Upper lobe of left lung (tissue), 4 donors: Measurements from ENCODE around the gene EFCC1.

ENCODE experiments used
- CTCF ChIP-seq, 6 experiments: fragments of 450-650 bp in 4 of 6; fragments of 200-600 bp in 2 of 6; sonication (generic) in 2 of 6; IDR thresholded peaks; one replicate each; pipeline ENCODE4 v1.5.1; 2016 to 2019; ENCODE audit warnings: antibody characterized with exemption in 6 of 6
- POLR2A ChIP-seq, 4 donors: fragments of 450-650 bp; IDR thresholded peaks; one replicate each; pipeline ENCODE4 v1.5.1; 2016 to 2017; ENCODE audit warnings: antibody characterized with exemption in 4 of 4, mild to moderate bottlenecking in 2 of 4
- POLR2AphosphoS5 ChIP-seq, 2 donors: sonication (generic); formaldehyde crosslinking; IDR thresholded peaks; one replicate each; pipeline ENCODE4 v1.5.1; 2017; ENCODE audit warnings: antibody characterized with exemption in 2 of 2

GRCh38 chr3:129087138-129087702 is 86.1 kb downstream of the EFCC1 start:
- TF ChIP-seq POLR2A (IDR thresholded peaks at IDR 0.05): no peak
- TF ChIP-seq CTCF (IDR thresholded peaks at IDR 0.05): no peak
- no peak for TF ChIP-seq POLR2AphosphoS5 (IDR thresholded peaks at IDR 0.05)
